ENCODE measurements around the gene NPSR1. TPM values are rescaled to one million over a fixed set of nuclear protein-coding genes. Genes with fewer than 3 reads are reported as not detected.
"Not testable (repeated sequence)": the region's sequence is repeated elsewhere in the genome, so short reads cannot be mapped to it uniquely, and the experiment has no call there.

Gene NPSR1
- total RNA-seq, 1 experiment from 2014 or later, result not detected

GRCh38 chr7:34859281-34859680 lies 201.3 kb downstream of the NPSR1 start:
- Mint-ChIP-seq H3K4me1 (peaks cover 12% of the 10 kb centered on the region in 2 experiments), H3K9me3 (peaks cover 8 to 16% of the 10 kb centered on the region in 2 experiments; a peak in 4 of 5 replicates), H3K27ac (peak overlapping the region in 1 of 3 experiments; percentile 31; a peak in 1 of 7 replicates), H3K36me3 (ENCODE audit: insufficient read depth in 1 of 3, low read depth in 3 of 3) (peaks cover 7 to 11% (median 9%) of the 10 kb centered on the region in 3 experiments)
- H3K79me1 ChIP-seq (ENCODE audit: insufficient read depth, low read depth, low read length, poor library complexity, severe bottlenecking); H2BK15ac ChIP-seq (ENCODE audit: low read depth, low read length); H3K9ac ChIP-seq (ENCODE audit: extremely low read depth, insufficient read length, low read length); H3K23ac ChIP-seq (ENCODE audit: insufficient read length, low read depth, low read length); H3K4me1 ChIP-seq (ENCODE audit: insufficient read depth, low read length); H3T11ph ChIP-seq (ENCODE audit: low read length); H3K27me3 ChIP-seq (ENCODE audit: insufficient read depth, low read length); H3K4ac ChIP-seq (ENCODE audit: low read depth, low read length); H4K91ac ChIP-seq (ENCODE audit: insufficient read length, low read depth, low read length); H4K8ac ChIP-seq (replicated peaks; ENCODE audit: insufficient read length, low read depth, low read length); H3K4me3 Mint-ChIP-seq; H3K4me2 ChIP-seq (ENCODE audit: insufficient read depth, insufficient read length, low read length); H3K14ac ChIP-seq (ENCODE audit: insufficient read depth, low read length); H4K20me1 ChIP-seq (ENCODE audit: control insufficient read depth, insufficient read depth, insufficient read length); DNase-seq; H3K56ac ChIP-seq (ENCODE audit: insufficient read length, low read depth, low read length); H2AK5ac ChIP-seq (ENCODE audit: insufficient read length, low read length); H2BK20ac ChIP-seq (ENCODE audit: low read depth, low read length, poor library complexity, severe bottlenecking); H4K5ac ChIP-seq (ENCODE audit: insufficient read length, low read depth, low read length); H3K79me2 ChIP-seq (ENCODE audit: insufficient read depth, low read length); H2AFZ ChIP-seq (ENCODE audit: low read length); H3K18ac ChIP-seq (ENCODE audit: insufficient read length, low read depth, low read length); H2BK5ac ChIP-seq (ENCODE audit: insufficient read length, low read length); H3K23me2 ChIP-seq (ENCODE audit: insufficient read length, low read depth, low read length, poor library complexity, severe bottlenecking); H2BK120ac ChIP-seq (ENCODE audit: low read depth, low read length, poor library complexity, severe bottlenecking); H3K9me3 ChIP-seq (ENCODE audit: control insufficient read depth, low read depth, low read length); H3K27me3 Mint-ChIP-seq (ENCODE audit: low read depth); H2BK12ac ChIP-seq (ENCODE audit: insufficient read length, low read depth, low read length); H3K27ac ChIP-seq (ENCODE audit: insufficient read length, low read depth, low read length): not testable (repeated sequence)
- no CpG with 5 or more reads among the region's 1 CpG for WGBS (ENCODE audit: extremely low coverage, insufficient read length, low lambda C conversion rate)

GRCh38 chr7:34866222-34866621 lies 208.2 kb downstream of the NPSR1 start:
- H3K4me1 ChIP-seq (ENCODE audit: insufficient read depth, low read length); H3K79me2 ChIP-seq (ENCODE audit: insufficient read depth, low read length); H4K91ac ChIP-seq (ENCODE audit: insufficient read length, low read depth, low read length); H3K9me3 Mint-ChIP-seq; H2BK12ac ChIP-seq (ENCODE audit: insufficient read length, low read depth, low read length); H2BK15ac ChIP-seq (ENCODE audit: low read depth, low read length); H3K27me3 ChIP-seq (ENCODE audit: insufficient read depth, low read length); H4K5ac ChIP-seq (ENCODE audit: insufficient read length, low read depth, low read length); H2AFZ ChIP-seq (ENCODE audit: low read length); H2BK120ac ChIP-seq (ENCODE audit: low read depth, low read length, poor library complexity, severe bottlenecking); H3K27ac ChIP-seq (ENCODE audit: insufficient read length, low read depth, low read length); H2AK5ac ChIP-seq (ENCODE audit: insufficient read length, low read length); H4K8ac ChIP-seq (replicated peaks; ENCODE audit: insufficient read length, low read depth, low read length); H3T11ph ChIP-seq (ENCODE audit: low read length); H3K23me2 ChIP-seq (ENCODE audit: insufficient read length, low read depth, low read length, poor library complexity, severe bottlenecking); H3K18ac ChIP-seq (ENCODE audit: insufficient read length, low read depth, low read length); H3K36me3 Mint-ChIP-seq (ENCODE audit: insufficient read depth in 1 of 3, low read depth in 3 of 3); DNase-seq; H3K9ac ChIP-seq (ENCODE audit: extremely low read depth, insufficient read length, low read length); H3K4me2 ChIP-seq (ENCODE audit: insufficient read depth, insufficient read length, low read length); H3K4ac ChIP-seq (ENCODE audit: low read depth, low read length); H4K20me1 ChIP-seq (ENCODE audit: control insufficient read depth, insufficient read depth, insufficient read length); H2BK5ac ChIP-seq (ENCODE audit: insufficient read length, low read length); H3K4me3 Mint-ChIP-seq; H3K14ac ChIP-seq (ENCODE audit: insufficient read depth, low read length); H3K9me3 ChIP-seq (ENCODE audit: control insufficient read depth, low read depth, low read length); H3K79me1 ChIP-seq (ENCODE audit: insufficient read depth, low read depth, low read length, poor library complexity, severe bottlenecking); H2BK20ac ChIP-seq (ENCODE audit: low read depth, low read length, poor library complexity, severe bottlenecking); H3K56ac ChIP-seq (ENCODE audit: insufficient read length, low read depth, low read length); H3K23ac ChIP-seq (ENCODE audit: insufficient read length, low read depth, low read length); H3K27ac Mint-ChIP-seq; H3K27me3 Mint-ChIP-seq (ENCODE audit: low read depth): not testable (repeated sequence)
- WGBS (ENCODE audit: extremely low coverage, insufficient read length, low lambda C conversion rate), result no CpG with 5 or more reads among the region's 5 CpGs
- H3K4me1 Mint-ChIP-seq, result peaks cover 15 to 18% of the 10 kb centered on the region in 2 experiments
